Effector CD4-positive, alpha-beta T cell (primary cell): Measurements from ENCODE around the gene ERRFI1.

Experiments
- DNase-seq: peaks from one replicate; pipeline ENCODE4 v3.0.0-alpha.2; 2020

The ERRFI1 gene

DNA sequence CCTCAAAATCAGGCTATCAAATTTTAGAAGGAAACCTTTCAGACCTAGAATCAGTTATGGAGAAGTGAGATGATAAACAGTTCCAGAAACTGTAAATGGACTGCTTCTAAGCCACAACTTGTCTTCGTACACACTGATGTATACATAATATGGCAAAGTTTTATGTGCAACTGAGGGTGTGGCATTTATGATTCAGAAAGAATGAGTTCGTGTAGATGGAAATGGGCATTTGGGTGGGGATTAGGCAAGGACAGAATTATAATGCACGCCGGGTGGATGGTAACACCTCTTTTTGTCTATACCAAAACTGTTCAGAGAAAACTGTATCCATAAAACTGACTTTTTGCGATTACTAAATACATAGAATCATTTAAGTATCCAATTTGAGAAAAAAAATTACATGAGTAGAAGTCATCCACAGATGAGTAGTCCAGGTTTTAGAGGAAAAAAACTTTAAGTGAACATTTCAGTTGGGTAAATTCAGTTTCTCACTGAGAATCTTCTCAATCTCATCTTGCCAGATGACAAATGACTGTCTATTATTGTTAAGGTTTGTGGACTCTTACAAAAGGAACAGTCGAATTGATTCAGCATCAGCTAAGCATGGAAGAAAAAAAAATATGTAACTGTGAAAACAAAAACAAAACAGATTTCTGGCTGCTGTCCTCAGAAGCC lies 22.5 kb downstream of the ERRFI1 start:
- DNase-seq = no peak

DNA sequence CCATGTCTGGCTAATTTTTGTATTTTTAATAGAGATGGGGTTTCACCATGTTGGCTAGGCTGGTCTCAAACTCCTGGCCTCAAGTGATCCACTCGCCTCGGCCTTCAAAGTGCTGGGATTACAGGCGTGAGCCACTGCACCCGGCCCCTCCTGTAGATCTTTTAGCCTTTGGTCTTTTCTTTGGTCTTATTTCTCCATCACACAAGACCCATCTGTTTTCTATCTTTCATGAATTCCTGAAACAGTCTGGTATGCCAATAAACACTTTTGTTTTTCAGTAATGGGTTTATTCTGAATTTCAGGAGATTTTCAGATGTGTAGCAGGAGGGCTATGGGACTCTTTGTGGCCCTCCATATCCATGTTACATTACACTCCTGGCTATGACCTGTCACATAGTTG lies 23.2 kb downstream of the ERRFI1 start:
- no peak for DNase-seq

GRCh38 chr1:8002329-8002910 lies 23.7 kb downstream of the ERRFI1 start:
- DNase-seq = no peak

GRCh38 chr1:7995437-7995836 lies 30.7 kb downstream of the ERRFI1 start:
- DNase-seq = no peak

DNA sequence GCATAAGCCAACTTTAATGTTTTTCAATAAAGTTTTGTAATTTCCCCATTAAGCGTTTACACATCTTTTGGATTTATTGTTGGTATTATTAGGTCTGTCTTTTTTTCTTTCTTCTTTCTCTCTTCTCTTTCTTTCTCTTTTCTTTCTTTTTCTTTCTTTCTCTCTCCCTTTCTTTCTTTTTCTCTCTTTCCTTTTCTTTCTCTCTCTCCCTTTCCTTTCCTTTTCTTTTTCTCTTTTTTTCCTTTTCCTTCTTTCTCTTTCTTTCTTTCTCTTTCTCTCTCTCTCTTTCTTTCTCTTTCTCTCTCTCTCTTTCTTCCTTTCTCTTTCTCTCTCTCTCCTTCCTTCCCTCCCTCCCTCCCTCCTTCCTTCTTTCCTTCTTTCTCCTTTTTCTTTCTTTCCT lies 31.3 kb downstream of the ERRFI1 start:
- no peak for DNase-seq

- no peak for DNase-seq
These were observed 32.3 kb downstream of the ERRFI1 start for GRCh38 chr1:7993593-7994479.

- DNase-seq = no peak
These were observed 33.2 kb downstream of the ERRFI1 start for GRCh38 chr1:7992885-7993284.

- DNase-seq = no peak
These were observed 34.3 kb downstream of the ERRFI1 start for GRCh38 chr1:7991504-7992440.

DNA sequence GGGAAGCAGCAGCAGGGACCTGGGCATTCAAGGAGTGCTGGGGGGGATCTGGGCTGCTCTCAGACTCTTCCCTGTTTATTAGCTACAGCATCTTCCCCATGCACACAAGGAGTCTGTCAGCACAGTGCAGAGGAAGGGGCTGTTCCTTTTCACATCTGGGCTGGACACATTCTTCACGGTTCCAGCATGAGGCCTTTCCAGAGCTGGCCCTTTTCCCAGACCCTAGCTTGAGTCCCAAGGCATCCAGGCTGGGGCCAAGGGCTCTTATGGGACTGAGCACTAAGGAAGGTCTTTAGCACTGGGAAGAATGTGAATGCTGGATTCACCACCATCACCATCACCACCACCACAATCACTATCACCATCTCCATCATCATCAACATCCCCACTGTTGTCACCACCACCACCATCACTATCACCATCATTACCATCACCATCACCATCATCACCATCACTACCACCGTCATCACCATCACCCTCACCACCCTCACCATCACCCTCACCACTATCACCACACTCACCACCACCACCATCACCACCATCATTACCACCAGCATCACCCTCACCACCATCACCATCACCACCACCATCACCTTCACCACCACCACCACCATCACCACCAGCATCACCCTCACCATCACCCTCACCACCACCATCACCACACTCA lies 36.2 kb downstream of the ERRFI1 start:
- DNase-seq = no peak

GRCh38 chr1:7988576-7988975 lies 37.5 kb downstream of the ERRFI1 start:
- no peak for DNase-seq

- DNase-seq = no peak
These were observed 38.6 kb downstream of the ERRFI1 start for GRCh38 chr1:7987528-7987927.

DNA sequence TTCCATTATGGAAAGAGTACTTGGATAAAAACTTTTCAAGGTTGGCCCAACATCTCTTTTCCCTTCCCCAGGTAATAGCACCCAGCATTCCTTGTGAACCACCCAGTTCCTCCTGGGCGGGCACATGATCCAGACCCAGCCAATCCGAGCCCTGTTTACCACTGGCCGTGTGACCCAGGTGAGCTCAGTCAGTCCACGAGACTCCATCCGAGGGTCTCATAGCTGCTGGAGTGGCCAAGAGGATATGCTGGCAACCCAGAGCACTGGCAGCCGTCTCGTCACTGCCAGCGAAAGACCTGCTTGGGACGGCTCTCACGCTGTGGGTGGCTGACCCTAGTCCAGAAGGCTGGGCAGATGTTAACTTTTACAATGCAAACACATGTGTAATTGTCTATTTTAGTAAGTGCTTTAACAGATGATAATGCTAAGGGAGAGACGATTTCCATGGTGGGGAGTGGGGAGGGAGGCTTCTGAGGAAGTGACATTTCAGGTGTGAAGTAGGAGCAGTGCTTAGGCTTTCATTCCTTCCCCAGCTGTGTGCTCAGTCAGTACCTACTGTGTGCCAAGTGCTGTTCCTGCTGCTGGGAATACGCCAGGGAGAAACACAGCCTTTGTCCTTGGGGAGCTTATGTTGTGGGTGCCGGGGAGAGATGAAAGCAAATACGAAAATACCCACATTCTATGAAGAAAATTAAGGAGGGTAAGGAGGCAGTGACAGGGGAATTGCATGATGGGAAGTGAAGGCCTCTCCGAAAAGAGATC lies 40.1 kb downstream of the ERRFI1 start:
- no peak for DNase-seq

GRCh38 chr1:7984811-7985210 lies 41.3 kb downstream of the ERRFI1 start:
- no peak for DNase-seq

- DNase-seq = no peak
These were observed 42.9 kb downstream of the ERRFI1 start for GRCh38 chr1:7983086-7983778.

GRCh38 chr1:7980984-7981383 lies 45.1 kb downstream of the ERRFI1 start:
- DNase-seq = no peak

- no peak for DNase-seq
These were observed 50.8 kb downstream of the ERRFI1 start for GRCh38 chr1:7975212-7975865.

- DNase-seq = no peak
These were observed 53.0 kb downstream of the ERRFI1 start for GRCh38 chr1:7973086-7973485.

DNA sequence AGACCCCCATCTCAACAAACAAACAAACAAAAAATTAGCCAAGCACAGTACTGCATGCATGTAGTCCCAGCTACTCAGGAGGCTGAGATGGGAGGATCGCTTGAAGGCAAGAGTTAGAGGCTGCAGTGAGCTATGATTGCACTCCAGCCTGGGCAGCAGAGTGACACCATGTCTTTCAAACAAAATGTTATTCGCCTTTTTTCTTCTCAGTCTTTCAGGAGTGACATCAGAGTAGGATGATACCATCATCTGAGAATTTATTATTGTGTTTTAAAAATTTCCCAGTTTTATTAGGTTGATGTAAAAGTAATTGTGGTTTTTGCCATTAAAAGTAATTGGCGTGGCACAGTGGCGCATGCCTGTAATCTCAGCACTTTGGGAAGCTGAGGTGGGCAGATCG lies 53.8 kb downstream of the ERRFI1 start:
- DNase-seq = no peak

DNA sequence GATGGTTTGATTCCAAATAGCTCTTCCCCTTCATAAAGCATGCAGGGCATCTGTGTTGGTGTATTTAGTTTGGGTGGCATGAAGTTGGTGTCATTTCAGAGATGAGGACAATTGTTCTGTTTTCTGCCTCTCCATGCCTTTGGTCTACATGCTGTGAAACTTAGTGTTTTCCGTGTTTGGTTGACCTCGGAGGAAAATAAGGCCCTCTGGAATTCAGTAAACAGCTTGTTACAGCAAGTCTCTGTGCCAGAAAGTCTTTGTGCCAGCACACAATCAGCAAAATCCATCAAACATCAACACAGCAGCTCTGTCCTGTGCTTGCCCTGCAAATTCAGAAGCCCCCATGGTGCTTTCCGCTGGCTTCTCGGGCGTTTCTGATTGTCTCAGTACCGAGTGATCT lies 55.1 kb downstream of the ERRFI1 start:
- DNase-seq = no peak

DNA sequence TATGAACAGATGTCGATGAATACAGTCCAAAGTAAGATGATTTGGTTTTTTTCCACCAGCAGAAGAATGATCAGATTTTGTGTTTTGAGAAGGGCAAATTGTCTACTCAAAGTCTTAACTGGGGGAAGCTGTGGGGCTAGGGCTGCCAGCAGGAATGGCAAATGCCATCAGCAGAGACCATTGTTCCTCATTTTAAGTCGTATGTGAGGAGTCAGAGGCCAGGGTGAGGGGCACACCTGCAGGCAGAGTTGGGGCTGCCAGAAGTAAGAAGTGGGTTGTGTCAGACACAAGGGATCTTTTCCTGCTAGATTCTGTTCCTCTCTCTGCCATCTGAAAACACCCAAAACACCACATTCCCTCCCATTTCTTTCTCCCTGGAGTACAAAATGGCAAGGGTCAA lies 55.9 kb downstream of the ERRFI1 start:
- no peak for DNase-seq
